Epithelial cell of proximal tubule (primary cell): ENCODE results near the gene TMEM182. TPM values are rescaled to one million over a fixed set of nuclear protein-coding genes. Genes with fewer than 3 reads are reported as not detected.

Source experiments
- DNase-seq: peaks from one replicate; pipeline ENCODE4 v3.0.0-alpha.2; 2011; ENCODE audit warnings: low read depth
- H3K4me3 ChIP-seq: 2 replicates; pipeline ENCODE4 v1.5.1; 2011; ENCODE audit warnings: low read depth, mild to moderate bottlenecking, low read length
- total RNA-seq: library from RNA; depleted of rRNA; stranded (reverse); fragments of >200 nt; gene quantifications from 2 replicates; pipeline ENCODE4 v1.2.3, GENCODE V29; 2015
- TF ChIP-seq, protein P1 (sequence below): conservative IDR thresholded peaks from 2 replicates; pipeline ENCODE4 v1.5.1; 2012; ENCODE audit warnings: low read depth, mild to moderate bottlenecking, low read length

The TMEM182 gene
- total RNA-seq, 1 donor from 2014 or later: 4.2 TPM

- TF ChIP-seq, protein P1, sequence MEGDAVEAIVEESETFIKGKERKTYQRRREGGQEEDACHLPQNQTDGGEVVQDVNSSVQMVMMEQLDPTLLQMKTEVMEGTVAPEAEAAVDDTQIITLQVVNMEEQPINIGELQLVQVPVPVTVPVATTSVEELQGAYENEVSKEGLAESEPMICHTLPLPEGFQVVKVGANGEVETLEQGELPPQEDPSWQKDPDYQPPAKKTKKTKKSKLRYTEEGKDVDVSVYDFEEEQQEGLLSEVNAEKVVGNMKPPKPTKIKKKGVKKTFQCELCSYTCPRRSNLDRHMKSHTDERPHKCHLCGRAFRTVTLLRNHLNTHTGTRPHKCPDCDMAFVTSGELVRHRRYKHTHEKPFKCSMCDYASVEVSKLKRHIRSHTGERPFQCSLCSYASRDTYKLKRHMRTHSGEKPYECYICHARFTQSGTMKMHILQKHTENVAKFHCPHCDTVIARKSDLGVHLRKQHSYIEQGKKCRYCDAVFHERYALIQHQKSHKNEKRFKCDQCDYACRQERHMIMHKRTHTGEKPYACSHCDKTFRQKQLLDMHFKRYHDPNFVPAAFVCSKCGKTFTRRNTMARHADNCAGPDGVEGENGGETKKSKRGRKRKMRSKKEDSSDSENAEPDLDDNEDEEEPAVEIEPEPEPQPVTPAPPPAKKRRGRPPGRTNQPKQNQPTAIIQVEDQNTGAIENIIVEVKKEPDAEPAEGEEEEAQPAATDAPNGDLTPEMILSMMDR: no peak
Observed at GRCh38 chr2:102852867-102853266, 91.0 kb downstream of the TMEM182 start.

More at GRCh38 chr2:102852867-102853266, 91.0 kb downstream of the TMEM182 start:
- no peak for DNase-seq
- H3K4me3 ChIP-seq: no peak overlapping the region

Other genes starting within 250 kb of the TMEM182 start
- gene SLC9A2, start 142.5 kb upstream of the TMEM182 start, total RNA-seq: 0.86 and 1.2 TPM in 2 replicates